Measurements from ENCODE around the gene NARS2.

GRCh38 chr11:78552881-78553280 is 21.8 kb downstream of the NARS2 start:
- no peak for TF ChIP-seq POLR2A (IDR thresholded peaks at IDR 0.05; ENCODE audit: low read length)
- TF ChIP-seq GATA1 (IDR thresholded peaks at IDR 0.05; ENCODE audit: low read depth, low read length), result no peak
